RWPE1 (cell line): ENCODE results near the gene TMEM129.

Experiments used
- CTCF ChIA-PET: fragments of 350-600 bp; sonication (Branson Sonifier 250); formaldehyde crosslinking; extraction: SDS; loops from one replicate; lab custom pipeline; 2021; lab: Yijun Ruan, JAX
- POLR2A ChIA-PET: fragments of 400-600 bp; formaldehyde crosslinking; extraction: SDS; loops from one replicate; lab custom pipeline; 2020; ENCODE audit warnings: antibody characterized with exemption; ENCODE audit not compliant: low non-redundant PET; lab: Yijun Ruan, JAX
- DNase-seq: peaks from one replicate; pipeline ENCODE4 v3.0.0; 2012; ENCODE audit warnings: low spot score
- H3K27ac ChIP-seq: fragments of 450-650 bp; 2 replicates; pipeline ENCODE4 v1.5.1; 2017
- CTCF ChIP-seq: fragments of 450-650 bp; conservative IDR thresholded peaks from 2 replicates; pipeline ENCODE4 v1.5.1; 2017; ENCODE audit warnings: low read depth, mild to moderate bottlenecking

The TMEM129 gene, protein sequence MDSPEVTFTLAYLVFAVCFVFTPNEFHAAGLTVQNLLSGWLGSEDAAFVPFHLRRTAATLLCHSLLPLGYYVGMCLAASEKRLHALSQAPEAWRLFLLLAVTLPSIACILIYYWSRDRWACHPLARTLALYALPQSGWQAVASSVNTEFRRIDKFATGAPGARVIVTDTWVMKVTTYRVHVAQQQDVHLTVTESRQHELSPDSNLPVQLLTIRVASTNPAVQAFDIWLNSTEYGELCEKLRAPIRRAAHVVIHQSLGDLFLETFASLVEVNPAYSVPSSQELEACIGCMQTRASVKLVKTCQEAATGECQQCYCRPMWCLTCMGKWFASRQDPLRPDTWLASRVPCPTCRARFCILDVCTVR

GRCh38 chr4:1721003-1721665, at the start of gene TMEM129, which contains the start of gene TACC3:
TMEM129 (minus strand) TSS chr4:1721323; CDS start chr4:1720837, 486 bp downstream.
TACC3 (plus strand) TSS chr4:1721521; CDS start chr4:1723422, 1,901 bp downstream.
- ChIA-PET CTCF (interaction anchor here (1.5 kb wide), 1 partner anchor 28 kb away, joined by 4 read pairs; no protein-coding TSS in a partner anchor), POLR2A (interaction anchor here (0.6 kb wide), 1 partner anchor 263 kb away, joined by 3 read pairs; no protein-coding TSS in a partner anchor)
- peak within 1 kb of the TSS; percentile 96 for H3K27ac ChIP-seq
- peak; percentile 97 for DNase-seq
- TF ChIP-seq CTCF, result no peak

DNA sequence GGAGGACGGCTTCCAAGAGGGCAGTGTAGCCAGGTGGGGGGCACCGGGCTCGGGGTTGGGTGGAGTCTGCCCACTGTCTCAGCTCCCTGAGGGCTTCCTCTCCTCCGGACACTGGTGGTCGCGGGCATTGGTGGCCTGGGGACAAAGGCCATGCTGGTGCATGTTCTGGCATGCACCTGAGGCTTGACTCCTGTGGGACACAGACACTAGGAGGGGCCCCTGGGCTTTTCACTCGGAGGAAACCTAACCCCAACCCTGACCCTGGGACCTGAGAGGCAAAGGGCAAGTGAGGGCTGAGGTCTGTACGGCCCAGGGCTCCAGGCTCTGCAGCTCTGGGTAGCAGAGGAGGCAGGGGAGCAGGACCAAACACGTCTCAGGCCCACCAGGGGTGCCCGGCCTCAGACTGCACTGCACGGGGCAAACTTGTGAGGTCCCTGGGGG, 49.7 kb upstream of the TMEM129 start:
- CTCF ChIA-PET, result no interaction called here
- no peak for TF ChIP-seq CTCF
- DNase-seq, result no peak
- H3K27ac ChIP-seq, result peak overlapping the region; percentile 91; the same call in 1 of the 2 replicates
- POLR2A ChIA-PET, result no interaction called here

- POLR2A ChIA-PET, result no interaction called here
- H3K27ac ChIP-seq, result peak overlapping the region; percentile 81; the same call in 1 of the 2 replicates
- TF ChIP-seq CTCF, result no peak
- no peak for DNase-seq
- CTCF ChIA-PET, result interaction anchor here (0.6 kb wide), 1 partner anchor 379 kb away, joined by 5 read pairs; no protein-coding TSS in a partner anchor
Measured at GRCh38 chr4:1770245-1770644, 49.1 kb upstream of the TMEM129 start.

GRCh38 chr4:1769692-1770091, 48.6 kb upstream of the TMEM129 start:
- DNase-seq, result no peak
- ChIA-PET CTCF (interaction anchor here (0.6 kb wide), 1 partner anchor 379 kb away, joined by 5 read pairs; no protein-coding TSS in a partner anchor), POLR2A (no interaction called here)
- no peak for TF ChIP-seq CTCF
- H3K27ac ChIP-seq, result peak overlapping the region; percentile 81

DNA sequence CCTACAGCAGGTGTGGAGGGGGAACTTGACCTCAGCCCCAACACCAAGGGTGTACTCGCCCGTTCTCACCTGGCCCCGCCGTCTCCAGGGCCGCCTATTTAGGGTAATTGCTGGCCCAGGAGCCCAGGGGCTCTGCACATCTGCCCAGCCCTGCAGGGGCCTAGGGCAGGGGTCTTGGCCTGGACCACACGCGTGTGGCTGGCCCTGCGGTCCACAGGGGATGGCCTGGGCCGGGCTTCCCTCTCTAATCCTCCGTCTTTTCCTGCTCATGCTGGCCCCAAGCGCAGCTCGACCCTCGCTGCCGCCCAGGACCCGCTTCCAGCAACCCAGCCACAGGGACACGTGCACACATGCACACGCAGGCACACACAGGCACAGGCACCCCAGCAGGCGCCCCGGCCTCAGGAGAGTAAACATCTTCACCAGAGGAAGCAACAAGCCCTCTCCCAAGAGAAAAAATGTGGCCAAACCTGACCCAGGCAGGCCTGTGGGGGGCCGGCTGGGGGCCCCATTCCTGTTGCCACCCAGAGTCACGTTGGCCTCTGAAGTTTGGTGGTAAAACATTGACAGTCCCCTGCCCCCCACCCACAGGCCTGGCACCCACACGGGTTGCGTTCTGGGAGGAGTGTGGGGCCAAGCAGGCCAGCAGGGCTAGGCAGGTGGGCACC, 47.4 kb upstream of the TMEM129 start:
- DNase-seq, result no peak
- CTCF ChIA-PET, result interaction anchor here (0.6 to 1.2 kb wide), 2 partner anchors 13 to 130 kb away, joined by 3 read pairs; no protein-coding TSS in a partner anchor
- H3K27ac ChIP-seq, result peak overlapping the region; percentile 81
- POLR2A ChIA-PET, result no interaction called here
- no peak for TF ChIP-seq CTCF
